ENCODE measurements around the gene GREM2.

DNA sequence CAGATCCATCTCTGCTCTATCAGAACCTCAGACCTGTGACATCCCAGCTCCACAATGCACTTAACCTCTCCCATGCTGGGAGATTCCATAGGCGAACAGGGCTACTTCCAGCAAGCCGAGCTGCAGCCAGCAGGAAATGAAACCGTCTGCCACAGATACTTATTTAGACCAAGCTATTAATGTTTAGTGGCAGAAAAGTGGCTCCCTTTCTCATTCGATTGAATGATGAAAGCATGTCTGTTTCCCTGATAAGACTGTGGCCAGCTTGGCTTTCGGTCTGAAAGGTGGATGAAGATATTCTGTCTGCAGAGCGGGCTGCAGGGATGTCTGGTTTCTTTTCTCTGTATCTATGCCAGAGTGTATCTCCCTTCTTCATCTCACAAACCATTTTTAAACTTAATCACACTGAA lies 146.4 kb downstream of the GREM2 start:
- TF ChIP-seq CTCF (IDR thresholded peaks at IDR 0.05): no peak
- no peak for TF ChIP-seq POLR2AphosphoS5 (IDR thresholded peaks at IDR 0.05)
- TF ChIP-seq EP300 (IDR thresholded peaks at IDR 0.05): no peak

Data from upper lobe of left lung (tissue), 4 donors.